G401.6 (cell line): Measurements from ENCODE around the gene PTEN.

ENCODE experiments used
- FAIRE-seq: peaks from 2 replicates; lab custom pipeline; 2012; peaks lifted over from hg19 to GRCh38; lab: Jason Lieb, UNC

Gene PTEN

DNA sequence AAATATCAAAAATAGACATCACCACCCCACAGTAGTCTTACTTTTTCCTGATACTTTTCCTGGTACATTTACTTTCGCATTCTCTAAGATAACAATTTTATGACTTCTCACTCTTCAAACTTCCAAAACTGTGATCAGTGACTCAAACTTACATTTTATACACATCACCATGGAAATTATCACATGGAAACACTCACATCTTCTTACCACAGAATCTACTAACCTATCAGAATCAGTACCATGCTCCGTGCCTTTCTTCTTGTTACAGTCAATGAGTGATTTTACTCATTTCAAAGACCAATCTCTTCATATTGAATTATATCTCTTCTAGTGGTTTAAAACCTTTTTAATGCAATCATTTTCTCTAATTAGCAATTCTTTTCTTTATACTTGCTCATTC is 120.3 kb downstream of the PTEN start:
- no peak for FAIRE-seq

DNA sequence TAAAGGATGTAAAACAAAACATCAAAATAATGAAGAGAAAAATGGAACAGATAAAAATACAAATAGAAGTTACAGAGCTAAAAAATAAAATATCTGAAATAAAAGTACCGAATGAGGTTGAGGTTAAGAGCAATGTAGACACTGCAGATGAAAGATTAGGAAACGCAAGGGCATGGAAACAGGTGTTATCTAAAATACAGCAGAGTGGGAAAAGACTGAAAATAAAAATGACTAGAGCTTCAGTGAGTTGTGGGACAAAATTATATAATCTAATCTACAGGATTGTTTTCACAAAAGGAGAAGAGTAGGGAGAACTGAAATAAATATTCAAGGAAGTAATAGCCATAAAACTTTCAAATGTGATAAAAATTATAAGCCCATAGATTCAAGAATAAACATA is 123.8 kb downstream of the PTEN start:
- peak; percentile 13 for FAIRE-seq

DNA sequence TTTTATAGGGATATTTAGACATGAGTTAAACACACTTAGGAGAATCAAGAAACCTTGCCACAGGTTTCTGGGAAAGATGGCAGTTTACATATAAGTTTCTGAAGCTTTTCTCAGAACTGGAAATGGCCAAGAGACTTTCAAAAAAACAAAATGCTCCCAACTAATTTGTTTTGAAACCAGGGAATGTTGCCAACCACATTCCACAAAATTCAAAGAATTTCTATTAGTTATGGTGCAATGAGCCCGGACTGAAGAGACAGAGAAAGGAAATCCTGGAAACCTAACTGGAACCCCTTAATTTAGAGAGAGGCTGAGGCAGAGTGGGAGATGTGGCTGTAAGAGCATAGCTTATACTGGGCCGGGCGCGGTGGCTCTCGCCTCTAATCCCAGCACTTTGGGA is 128.5 kb downstream of the PTEN start:
- no peak for FAIRE-seq

- FAIRE-seq = no peak
These were observed 141.0 kb downstream of the PTEN start for GRCh38 chr10:88004451-88004850.

GRCh38 chr10:88006261-88006660 is 142.8 kb downstream of the PTEN start:
- no peak for FAIRE-seq

DNA sequence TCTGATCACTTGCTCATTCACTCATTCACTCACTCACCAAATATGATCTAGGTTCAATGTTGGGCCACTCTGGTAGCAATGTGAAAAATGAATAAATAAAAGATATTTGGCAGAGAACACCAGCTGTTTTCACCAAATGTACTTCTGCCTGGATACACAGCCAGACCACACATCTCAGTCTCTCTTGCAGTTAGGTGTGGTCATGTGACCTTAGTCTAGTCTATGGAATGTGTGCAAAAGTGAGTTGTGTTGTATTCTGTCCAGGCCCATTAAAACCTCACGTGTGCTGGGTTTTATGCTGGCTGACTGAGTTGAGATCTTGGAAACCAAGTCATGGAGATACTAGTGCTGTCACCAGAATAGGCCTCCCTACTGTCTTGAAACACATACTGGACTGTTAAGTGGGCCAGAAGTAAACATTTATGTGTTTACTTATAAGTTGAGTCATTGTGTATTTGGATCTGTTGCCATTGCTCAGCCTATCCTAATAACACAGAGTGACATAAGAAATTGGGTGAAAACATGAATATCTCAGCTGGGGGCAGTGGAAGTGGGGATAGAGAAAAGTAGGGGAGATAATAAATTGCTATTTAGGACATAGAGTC is 145.5 kb downstream of the PTEN start:
- no peak for FAIRE-seq

GRCh38 chr10:88012641-88013040 is 149.2 kb downstream of the PTEN start:
- FAIRE-seq = no peak

GRCh38 chr10:88017781-88018180 is 154.4 kb downstream of the PTEN start:
- no peak for FAIRE-seq

- FAIRE-seq = no peak
These were observed 156.3 kb downstream of the PTEN start for GRCh38 chr10:88019753-88020152.
